SK-N-SH (cell line): ENCODE data around the gene UGT1A3. TPM values are rescaled to one million over a fixed set of nuclear protein-coding genes. Genes with fewer than 3 reads are reported as not detected.

ENCODE experiments used
- CTCF ChIA-PET: fragments of 300-600, 350-600 bp; formaldehyde crosslinking; extraction: SDS; loops from one replicate; lab custom pipeline; 2021; lab: Yijun Ruan, JAX
- POLR2A ChIA-PET: fragments of 350-600 bp; sonication (Branson Sonifier 250); formaldehyde crosslinking; extraction: SDS; loops from one replicate; lab custom pipeline; 2020; ENCODE audit warnings: antibody characterized with exemption, inconsistent platforms; lab: Yijun Ruan, JAX
- DNase-seq: peaks from one replicate; pipeline ENCODE4 v3.0.0; 2012
- H2AFZ ChIP-seq: fragments of 200-600 bp; sonication (generic); 2 replicates; pipeline ENCODE4 v1.8.1; 2016; ENCODE audit warnings: antibody characterized with exemption, mild to moderate bottlenecking, low read depth
- H3F3A ChIP-seq: fragments of 200-600 bp; sonication (generic); replicated peaks from 2 replicates; pipeline ENCODE3; 2016; ENCODE audit warnings: antibody characterized with exemption, mild to moderate bottlenecking; ENCODE audit not compliant: insufficient read depth
- H3K27ac ChIP-seq, 2 experiments: fragments of 200-500 bp in 1 of 2; fragments of 200-600 bp in 1 of 2; sonication (Bioruptor generic) in 1 of 2; sonication (generic), shearing (Covaris generic) in 1 of 2; 2 replicates each; pipeline versions ENCODE4 v1.5.1 to v1.6.1; 2014 to 2016; ENCODE audit warnings: low read depth in 2 of 2, inconsistent platforms in 1 of 2, low read length in 1 of 2, mild to moderate bottlenecking in 1 of 2, mixed read lengths in 1 of 2
- H3K27me3 ChIP-seq: fragments of 200-600 bp; sonication (generic), shearing (Covaris generic); 2 replicates; pipeline ENCODE4 v1.6.1; 2016; ENCODE audit warnings: mixed run types; ENCODE audit not compliant: insufficient read depth
- H3K36me3 ChIP-seq, 2 experiments: fragments of 200-500 bp in 1 of 2; fragments of 200-600 bp in 1 of 2; sonication (Bioruptor generic) in 1 of 2; sonication (generic) in 1 of 2; replicated peaks in 1 of 2; 2 replicates each; pipeline versions ENCODE3 to v1.5.1; 2014 to 2016; ENCODE audit warnings: low read length in 1 of 2, mild to moderate bottlenecking in 1 of 2; ENCODE audit not compliant: insufficient read depth in 2 of 2, control insufficient read depth in 1 of 2
- H3K4me1 ChIP-seq, 2 experiments: fragments of 200-500 bp in 1 of 2; fragments of 200-600 bp in 1 of 2; sonication (Bioruptor generic) in 1 of 2; sonication (generic), shearing (Covaris generic) in 1 of 2; 2 replicates each; pipeline versions ENCODE4 v1.5.1 to v1.6.1; 2014 to 2016; ENCODE audit warnings: low read depth in 1 of 2, low read length in 1 of 2, mixed run types in 1 of 2; ENCODE audit not compliant: insufficient read depth in 2 of 2, control insufficient read depth in 1 of 2
- H3K4me2 ChIP-seq: fragments of 200-600 bp; sonication (generic), shearing (Covaris generic); 2 replicates; pipeline ENCODE4 v1.6.1; 2017; ENCODE audit warnings: mixed run types
- H3K4me3 ChIP-seq, 2 experiments: fragments of 200-500 bp in 1 of 2; fragments of 200-600 bp in 1 of 2; sonication (Bioruptor generic) in 1 of 2; sonication (generic), shearing (Covaris generic) in 1 of 2; 2 replicates each; pipeline versions ENCODE4 v1.5.1 to v1.8.1; 2014 to 2016; ENCODE audit warnings: low read depth in 2 of 2, inconsistent platforms in 1 of 2, low read length in 1 of 2, mild to moderate bottlenecking in 1 of 2, mixed read lengths in 1 of 2, moderate library complexity in 1 of 2
- H3K79me2 ChIP-seq: fragments of 200-600 bp; sonication (generic); 2 replicates; pipeline ENCODE4 v1.8.1; 2017; ENCODE audit warnings: mild to moderate bottlenecking; ENCODE audit not compliant: insufficient read depth
- H3K9ac ChIP-seq: fragments of 200-600 bp; sonication (generic); 2 replicates; pipeline ENCODE4 v1.6.1; 2017; ENCODE audit warnings: mixed run types
- H3K9me2 ChIP-seq: fragments of 200-600 bp; sonication (generic); 2 replicates; pipeline ENCODE4 v1.6.1; 2017; ENCODE audit warnings: mixed run types
- H3K9me3 ChIP-seq: fragments of 200-600 bp; sonication (generic); 2 replicates; pipeline ENCODE4 v1.6.1; 2017; ENCODE audit warnings: mixed run types, mild to moderate bottlenecking, moderate library complexity
- H4K20me1 ChIP-seq: fragments of 200-600 bp; sonication (generic); 2 replicates; pipeline ENCODE4 v1.6.1; 2017; ENCODE audit warnings: mild to moderate bottlenecking, mixed run types; ENCODE audit not compliant: insufficient read depth
- EP300 ChIP-seq, 2 experiments: IDR thresholded peaks; 2 replicates each; pipeline versions ENCODE4 v1.4.0 to v1.6.1; 2012; ENCODE audit warnings: borderline replicate concordance in 1 of 2, low read depth in 1 of 2, low read length in 1 of 2
- EZH2phosphoT487 ChIP-seq: fragments of 200-600 bp; sonication (generic); IDR thresholded peaks from 2 replicates; pipeline ENCODE4 v1.6.1; 2017; ENCODE audit warnings: low read depth, mixed run types, mild to moderate bottlenecking, antibody characterized with exemption, moderate library complexity, borderline replicate concordance
- FOSL2 ChIP-seq: IDR thresholded peaks from 2 replicates; pipeline ENCODE4 v1.4.0; 2012; ENCODE audit warnings: low read depth, mild to moderate bottlenecking, moderate library complexity, borderline replicate concordance
- FOXJ3 ChIP-seq: sonication (generic); formaldehyde crosslinking; IDR thresholded peaks from 2 replicates; pipeline ENCODE4 v1.5.1; 2020; ENCODE audit warnings: mild to moderate bottlenecking, missing genetic modification reagents
- FOXM1 ChIP-seq: IDR thresholded peaks from 2 replicates; pipeline ENCODE4 v1.4.0; 2012; ENCODE audit warnings: low read depth, mild to moderate bottlenecking
- GATA2 ChIP-seq: sonication (generic); formaldehyde crosslinking; IDR thresholded peaks from 2 replicates; pipeline ENCODE4 v1.5.0; 2020; ENCODE audit warnings: mild to moderate bottlenecking, missing genetic modification reagents
- JUND ChIP-seq: IDR thresholded peaks from 2 replicates; pipeline ENCODE4 v1.4.0; 2012
- MEF2A ChIP-seq: IDR thresholded peaks from 2 replicates; pipeline ENCODE4 v1.4.0; 2012; ENCODE audit warnings: low read depth, borderline replicate concordance
- POLR2AphosphoS5 ChIP-seq: IDR thresholded peaks from 2 replicates; pipeline ENCODE4 v1.6.1; 2012; ENCODE audit warnings: low read depth, low read length
- RCOR1 ChIP-seq: fragments of 150-350 bp; IDR thresholded peaks from 2 replicates; pipeline ENCODE4 v1.6.1; 2017; ENCODE audit warnings: antibody characterized with exemption, low read length
- RFX5 ChIP-seq: IDR thresholded peaks from 2 replicates; pipeline ENCODE4 v1.6.1; 2012; ENCODE audit warnings: mild to moderate bottlenecking, improper control_type of control experiment, low read length
- SIN3A ChIP-seq: IDR thresholded peaks from 2 replicates; pipeline ENCODE4 v1.6.1; 2012; ENCODE audit warnings: low read depth, mild to moderate bottlenecking, low read length, moderate library complexity, borderline replicate concordance
- TAF1 ChIP-seq: IDR thresholded peaks from 2 replicates; pipeline ENCODE4 v1.6.1; 2012; ENCODE audit warnings: low read depth, mild to moderate bottlenecking, low read length, moderate library complexity, borderline replicate concordance
- TEAD4 ChIP-seq: IDR thresholded peaks from 2 replicates; pipeline ENCODE4 v1.4.0; 2012; ENCODE audit warnings: mild to moderate bottlenecking, borderline replicate concordance; ENCODE audit not compliant: insufficient read depth
- WGBS: methylation state at CpG from one replicate; pipeline ENCODE4 v1.1.6; 2017; ENCODE audit warnings: low lambda C conversion rate; 5-methylcytosine and 5-hydroxymethylcytosine counted together
- polyA plus RNA-seq, 3 experiments: library from polyadenylated mRNA; depleted of rRNA; stranded (reverse); fragments of >200 nt; gene quantifications; 2 replicates each; pipeline ENCODE4 v1.2.3, GENCODE V29; 2012
- TF ChIP-seq, protein P1 (sequence below): IDR thresholded peaks from 2 replicates; pipeline ENCODE4 v1.6.1; 2012; ENCODE audit warnings: mild to moderate bottlenecking, low read depth, low read length, moderate library complexity

The UGT1A3 gene
- polyA plus RNA-seq, 1 of the 3 experiments (the other 2 are of a cell fraction) = not detected

DNA sequence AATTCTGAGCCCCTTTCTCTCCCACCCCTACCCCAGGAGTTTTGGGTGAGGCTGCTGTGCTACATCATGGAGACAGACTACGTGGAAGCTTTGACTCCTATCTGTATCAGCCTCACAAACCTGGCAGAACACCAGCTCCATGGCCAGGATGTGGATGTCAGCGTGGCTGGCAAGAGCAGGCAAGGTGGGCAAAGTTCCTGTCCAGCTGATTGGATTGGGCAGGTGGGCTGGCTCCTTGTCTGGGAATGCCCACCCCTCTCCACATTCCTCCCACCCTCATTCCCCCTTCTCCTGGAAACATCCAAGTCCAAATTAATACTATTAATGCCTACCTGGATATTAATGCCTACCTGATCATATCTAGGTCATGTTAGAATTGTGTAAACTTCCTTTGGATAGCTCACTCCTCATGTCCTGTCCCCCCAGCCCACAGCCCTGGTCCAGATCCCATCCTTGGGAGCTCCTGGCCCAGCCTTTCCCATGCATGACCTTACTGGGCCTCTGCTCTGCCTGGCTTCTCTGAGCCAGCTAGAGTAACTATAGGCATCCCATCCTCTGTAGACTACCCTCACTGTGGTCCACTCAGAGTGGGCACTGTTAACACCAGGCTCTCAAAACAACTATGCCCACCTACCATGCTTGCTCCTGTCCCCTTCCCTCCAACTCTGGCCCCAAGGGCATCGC, 73.4 kb downstream of the UGT1A3 start:
- Histone ChIP-seq H2AFZ (no peak overlapping the region), H3K9ac (no peak overlapping the region), H3K27ac (no peak overlapping the region), H4K20me1 (no peaks in the 10 kb centered on the region), H3K79me2 (no peaks in the 10 kb centered on the region), H3K9me3 (no peaks in the 10 kb centered on the region; the same call in 1 of the 2 replicates), H3K4me2 (no peak overlapping the region), H3K4me3 (no peak overlapping the region), H3K36me3 (no peaks in the 10 kb centered on the region), H3K9me2 (no peaks in the 10 kb centered on the region), H3K4me1 (no peaks in the 10 kb centered on the region), H3K27me3 (no peaks in the 10 kb centered on the region), H3F3A (no peaks in the 10 kb centered on the region)
- no peak for DNase-seq
- ChIA-PET CTCF (no interaction called here), POLR2A (no interaction called here)
- TF ChIP-seq FOSL2 (no peak), FOXJ3 (no peak), SIN3A (no peak), TEAD4 (no peak), MEF2A (no peak), EZH2phosphoT487 (no peak), FOXM1 (no peak), TAF1 (no peak), EP300 (IDR thresholded peaks at IDR 0.05; ENCODE audit: borderline replicate concordance in 1 of 2, low read depth in 1 of 2, low read length in 1 of 2) (no peak), RFX5 (no peak)
- TF ChIP-seq, protein P1, sequence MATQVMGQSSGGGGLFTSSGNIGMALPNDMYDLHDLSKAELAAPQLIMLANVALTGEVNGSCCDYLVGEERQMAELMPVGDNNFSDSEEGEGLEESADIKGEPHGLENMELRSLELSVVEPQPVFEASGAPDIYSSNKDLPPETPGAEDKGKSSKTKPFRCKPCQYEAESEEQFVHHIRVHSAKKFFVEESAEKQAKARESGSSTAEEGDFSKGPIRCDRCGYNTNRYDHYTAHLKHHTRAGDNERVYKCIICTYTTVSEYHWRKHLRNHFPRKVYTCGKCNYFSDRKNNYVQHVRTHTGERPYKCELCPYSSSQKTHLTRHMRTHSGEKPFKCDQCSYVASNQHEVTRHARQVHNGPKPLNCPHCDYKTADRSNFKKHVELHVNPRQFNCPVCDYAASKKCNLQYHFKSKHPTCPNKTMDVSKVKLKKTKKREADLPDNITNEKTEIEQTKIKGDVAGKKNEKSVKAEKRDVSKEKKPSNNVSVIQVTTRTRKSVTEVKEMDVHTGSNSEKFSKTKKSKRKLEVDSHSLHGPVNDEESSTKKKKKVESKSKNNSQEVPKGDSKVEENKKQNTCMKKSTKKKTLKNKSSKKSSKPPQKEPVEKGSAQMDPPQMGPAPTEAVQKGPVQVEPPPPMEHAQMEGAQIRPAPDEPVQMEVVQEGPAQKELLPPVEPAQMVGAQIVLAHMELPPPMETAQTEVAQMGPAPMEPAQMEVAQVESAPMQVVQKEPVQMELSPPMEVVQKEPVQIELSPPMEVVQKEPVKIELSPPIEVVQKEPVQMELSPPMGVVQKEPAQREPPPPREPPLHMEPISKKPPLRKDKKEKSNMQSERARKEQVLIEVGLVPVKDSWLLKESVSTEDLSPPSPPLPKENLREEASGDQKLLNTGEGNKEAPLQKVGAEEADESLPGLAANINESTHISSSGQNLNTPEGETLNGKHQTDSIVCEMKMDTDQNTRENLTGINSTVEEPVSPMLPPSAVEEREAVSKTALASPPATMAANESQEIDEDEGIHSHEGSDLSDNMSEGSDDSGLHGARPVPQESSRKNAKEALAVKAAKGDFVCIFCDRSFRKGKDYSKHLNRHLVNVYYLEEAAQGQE = no peak
- 38% methylated on average over 3 of the region's 3 CpGs for WGBS

DNA sequence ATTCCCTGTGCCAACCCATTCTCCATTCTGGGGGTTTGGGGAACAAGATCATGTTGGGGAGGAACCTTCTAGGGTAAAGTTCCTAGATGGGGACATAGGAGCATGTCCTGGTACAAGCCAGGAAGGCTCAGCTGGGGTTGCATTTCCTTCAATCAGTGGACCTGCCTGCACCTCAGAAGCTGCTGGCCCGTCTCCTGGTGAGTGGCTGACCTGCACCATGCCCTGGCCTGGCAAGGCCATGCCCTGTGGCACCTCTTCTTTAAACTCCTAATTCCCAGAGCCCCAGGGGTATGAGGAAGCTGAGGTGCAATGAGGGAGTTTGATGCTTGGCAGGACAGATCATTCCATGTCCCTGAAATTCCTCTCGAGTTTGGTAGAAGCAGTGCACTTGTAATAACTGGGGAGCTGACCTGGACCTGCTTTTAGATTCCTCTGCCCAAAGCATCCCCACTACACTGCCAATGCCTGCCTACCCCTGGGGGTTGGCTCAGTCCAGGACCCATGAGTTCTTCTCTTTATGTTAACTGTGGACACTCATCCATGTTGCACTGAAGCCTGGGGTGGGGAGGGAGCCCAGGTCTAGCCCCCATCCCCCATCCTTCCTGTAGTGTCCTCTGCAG, 74.6 kb downstream of the UGT1A3 start:
- Histone ChIP-seq H3K79me2 (no peaks in the 10 kb centered on the region), H3K4me1 (no peaks in the 10 kb centered on the region), H3K27ac (no peak overlapping the region), H3F3A (no peaks in the 10 kb centered on the region), H3K9me2 (no peaks in the 10 kb centered on the region), H3K9me3 (no peaks in the 10 kb centered on the region; the same call in 1 of the 2 replicates), H3K9ac (no peak overlapping the region), H2AFZ (no peak overlapping the region), H3K36me3 (no peaks in the 10 kb centered on the region), H4K20me1 (no peaks in the 10 kb centered on the region), H3K27me3 (no peaks in the 10 kb centered on the region), H3K4me3 (no peak overlapping the region), H3K4me2 (no peak overlapping the region)
- POLR2A ChIA-PET = no interaction called here
- CTCF ChIA-PET = interaction anchor here (0.9 kb wide), 1 partner anchor 16 kb away, joined by 3 read pairs; no protein-coding TSS in a partner anchor
- no peak for DNase-seq
- 10% methylated on average over 1 of the region's 2 CpGs for WGBS
- TF ChIP-seq RCOR1 (no peak), POLR2AphosphoS5 (no peak), JUND (no peak), GATA2 (CRISPR knock-in tag) (no peak), FOSL2 (no peak), TEAD4 (no peak)
